Hair follicular keratinocyte (primary cell): ENCODE data around the gene CALHM3. TPM values are rescaled to one million over a fixed set of nuclear protein-coding genes. Genes with fewer than 3 reads are reported as not detected.

Source experiments
- total RNA-seq: library from RNA; depleted of rRNA; stranded (reverse); fragments of >200 nt; gene quantifications from 2 replicates; pipeline ENCODE4 v1.2.3, GENCODE V29; 2015

Gene CALHM3
- not detected in 2 replicates for total RNA-seq

DNA sequence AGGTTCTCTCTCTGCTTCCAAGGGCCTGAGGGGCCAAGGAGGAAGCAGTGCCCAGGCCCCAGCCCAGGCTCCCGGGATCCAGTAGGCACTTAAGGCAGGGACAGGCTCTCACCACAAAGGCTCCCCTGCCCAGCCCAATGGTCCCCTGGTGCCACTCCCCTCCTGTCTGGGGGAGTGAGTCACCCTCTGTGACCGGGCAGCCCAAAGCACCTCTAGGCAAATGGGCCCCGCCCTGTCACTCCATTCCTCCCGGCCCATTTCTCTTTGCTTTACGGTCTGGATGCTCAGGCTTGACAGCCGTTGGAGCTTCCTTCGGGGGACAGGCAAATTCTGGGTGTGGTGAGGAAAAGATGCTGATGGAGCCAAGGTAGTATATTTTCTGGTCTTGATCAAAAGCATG, at the start of gene CALHM3:
Gene CALHM3, minus strand, starts transcription at position 106 of the 400 bp plus-strand sequence. CDS start 208 bp downstream, outside the sequence.

DNA sequence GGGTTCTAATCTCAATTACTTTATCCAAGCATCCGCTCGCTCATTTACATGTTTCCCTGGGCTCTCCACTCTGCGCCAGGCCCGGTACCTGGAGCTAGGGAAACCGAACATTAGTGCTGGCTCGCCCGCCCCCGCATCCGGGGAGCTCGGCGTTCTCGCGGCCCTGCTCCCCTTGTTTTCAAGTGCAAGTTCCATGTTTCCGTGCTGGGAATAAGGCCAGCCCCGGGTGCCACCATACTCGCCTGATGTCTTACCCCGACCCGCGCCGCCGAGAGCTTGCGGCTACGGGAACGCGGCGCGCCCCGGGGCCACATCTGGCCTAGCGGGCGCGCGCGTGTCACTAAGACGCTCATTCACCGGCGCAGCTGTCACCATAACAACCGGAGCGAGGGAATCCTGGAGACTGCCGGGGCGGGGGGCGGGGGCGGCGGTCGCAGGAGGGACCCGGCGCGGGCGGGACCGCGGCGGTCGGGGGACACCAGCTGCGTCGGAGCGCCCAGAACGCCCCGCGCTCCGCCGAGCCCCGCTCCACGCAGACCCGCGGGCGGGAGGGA, 14.4 kb upstream of the CALHM3 start, which contains the start of gene NEURL1:
Gene NEURL1, plus strand, starts transcription at position 344 of the 554 bp plus-strand sequence. CDS start 683 bp downstream, outside the sequence.

DNA sequence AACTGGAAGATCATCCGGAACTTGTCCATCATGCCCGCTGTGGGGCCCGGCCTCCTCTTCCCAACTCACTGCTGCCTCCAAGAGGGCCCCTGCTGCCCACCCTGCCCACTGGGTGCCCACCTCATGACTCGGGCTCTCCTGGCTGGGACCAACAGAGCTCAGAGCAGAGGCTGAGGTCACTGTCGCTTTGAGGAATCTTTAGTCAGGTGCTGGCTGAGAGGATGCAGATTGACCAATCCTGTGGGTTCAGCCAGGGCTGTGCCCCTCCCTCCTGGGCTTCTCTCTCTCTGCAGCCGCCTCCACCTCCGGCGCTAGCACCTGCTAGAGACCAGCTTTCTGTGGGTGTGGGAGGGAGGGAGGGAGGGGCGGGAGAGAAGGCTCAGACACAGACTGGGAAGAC, 20.3 kb downstream of the CALHM3 start, which contains the start of gene CALHM1:
Gene CALHM1, minus strand, starts transcription at position 181 of the 400 bp plus-strand sequence. Its CDS starts 149 bp downstream, at position 32.

DNA sequence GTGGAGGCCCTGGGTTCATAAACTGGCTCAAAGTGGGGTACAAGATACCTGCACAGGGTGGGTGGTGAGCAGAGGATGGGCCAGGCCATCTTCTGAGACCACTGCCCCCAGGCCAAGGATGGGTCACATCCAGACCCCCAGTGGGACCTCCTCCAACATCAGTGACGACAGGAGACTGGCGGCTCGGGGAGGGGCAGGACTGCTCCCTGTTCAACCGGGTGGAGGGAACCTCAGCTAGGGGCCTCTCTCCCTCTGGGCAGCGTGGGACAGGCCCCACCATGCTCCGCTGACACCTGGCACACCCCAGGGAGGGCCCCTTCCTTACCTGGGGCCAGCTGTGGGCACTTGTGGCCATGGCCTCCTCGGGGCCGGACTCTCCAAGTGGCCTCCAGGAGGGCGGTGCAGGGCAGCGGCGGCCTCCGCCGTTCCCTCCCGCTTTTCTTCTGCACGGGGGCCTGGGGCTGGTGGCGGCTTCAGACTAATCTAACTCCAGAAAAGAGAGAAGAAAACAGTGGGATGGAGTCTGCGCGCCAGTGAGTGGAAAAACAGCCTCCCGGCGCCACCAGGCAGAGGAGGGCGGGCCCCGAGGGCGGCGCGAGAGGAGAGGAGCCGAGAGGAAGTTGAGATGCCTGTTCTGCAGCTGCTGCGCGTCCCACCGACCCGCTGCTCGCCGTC, 27.1 kb downstream of the CALHM3 start, which contains the start of gene CALHM2:
Gene CALHM2, minus strand, starts transcription at position 540 of the 675 bp plus-strand sequence. CDS start 2,429 bp downstream, outside the sequence.

Other genes with a start within 250 kb of the CALHM3 start
- 0.04 TPM in 1 of 2 replicates, not detected in the other for gene RPEL1, start 233.4 kb downstream of the CALHM3 start, total RNA-seq
- under 0.01 and 0.08 TPM in 2 replicates for gene INA, start 202.1 kb downstream of the CALHM3 start, total RNA-seq
- 9.6 and 16.6 TPM in 2 replicates for gene PCGF6, start 128.1 kb downstream of the CALHM3 start, total RNA-seq
- 3.4 and 7.9 TPM in 2 replicates for gene TAF5, start 111.3 kb downstream of the CALHM3 start, total RNA-seq
- gene ATP5MK, start 82.8 kb downstream of the CALHM3 start, total RNA-seq, result 308 and 395 TPM in 2 replicates
- gene PDCD11, start 82.6 kb downstream of the CALHM3 start, total RNA-seq, result 32.2 and 34.5 TPM in 2 replicates
- gene CALHM2, start 26.9 kb downstream of the CALHM3 start, total RNA-seq, result 2.3 and 5.4 TPM in 2 replicates
- not detected in 2 replicates for gene CALHM1, start 20.3 kb downstream of the CALHM3 start, total RNA-seq
- gene NEURL1, start 14.5 kb upstream of the CALHM3 start, total RNA-seq, result 0.15 and 0.23 TPM in 2 replicates